Measurements from ENCODE around the gene REPS2. TPM values are rescaled to one million over a fixed set of nuclear protein-coding genes. Genes with fewer than 3 reads are reported as not detected.
"Not testable (repeated sequence)": the region's sequence is repeated elsewhere in the genome, so short reads cannot be mapped to it uniquely, and the experiment has no call there.

REPS2 gene
- polyA plus RNA-seq, 3 donors = 2.1 to 4.7 (median 3.6) TPM

DNA sequence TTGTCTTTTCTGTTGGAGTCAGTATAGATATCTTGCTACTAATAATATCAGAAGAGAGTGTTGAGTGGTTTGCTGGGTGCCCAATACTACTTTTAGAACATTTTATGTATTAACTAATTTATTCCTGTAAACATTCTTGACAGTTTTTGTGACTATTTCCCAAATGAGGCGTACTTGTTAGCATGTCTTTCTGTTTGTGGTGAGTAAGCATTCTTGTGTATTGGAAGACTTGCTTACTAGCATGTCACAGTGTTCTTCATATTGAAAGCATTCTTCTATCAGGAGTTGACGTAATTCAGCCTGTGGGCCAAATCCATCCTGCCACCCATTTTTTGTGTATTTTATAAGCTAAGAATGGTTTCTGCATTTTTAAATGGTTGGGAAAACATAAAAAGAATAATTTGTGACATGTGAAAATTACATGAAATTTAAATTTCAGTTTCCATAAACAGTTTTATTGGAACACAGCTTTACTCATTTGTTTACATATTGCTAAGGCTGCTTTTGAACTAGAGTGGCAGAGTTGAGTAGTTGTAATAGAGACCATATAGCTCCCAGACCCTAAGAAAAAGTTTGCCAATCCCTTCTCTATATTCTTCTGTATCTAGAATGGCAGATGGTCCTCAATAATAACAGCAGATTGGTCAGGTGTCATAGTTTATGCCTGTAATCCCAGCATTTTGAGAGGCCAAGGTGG lies 20.4 kb downstream of the REPS2 start:
- H3K4me1 ChIP-seq (ENCODE audit: control insufficient read depth in 1 of 2, insufficient read depth in 2 of 2, low read length in 2 of 2) = no peaks in the 10 kb centered on the region
- H3K36me3 Mint-ChIP-seq = no peaks in the 10 kb centered on the region
- no CpG with 5 or more reads among the region's 2 CpGs for WGBS (ENCODE audit: insufficient coverage)

DNA sequence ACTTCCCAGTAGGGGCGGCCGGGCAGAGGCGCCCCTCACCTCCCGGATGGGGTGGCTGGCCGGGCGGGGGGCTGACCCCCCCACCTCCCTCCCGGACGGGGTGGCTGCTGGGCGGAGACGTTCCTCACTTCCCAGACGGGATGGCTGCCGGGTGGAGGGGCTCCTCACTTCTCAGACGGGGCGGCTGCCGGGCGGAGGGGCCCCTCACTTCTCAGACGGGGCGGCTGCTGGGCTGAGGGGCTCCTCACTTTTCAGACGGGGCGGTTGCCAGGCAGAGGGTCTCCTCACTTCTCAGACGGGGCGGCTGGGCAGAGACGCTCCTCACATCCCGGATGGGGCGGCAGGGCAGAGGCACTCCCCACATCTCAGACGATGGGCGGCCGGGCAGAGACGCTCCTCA lies 22.3 kb downstream of the REPS2 start:
- intact Hi-C loops (cut with micrococcal nuclease) = not testable (repeated sequence)

More for the DNA sequence above, 20.4 kb downstream of the REPS2 start:
- H3K27ac ChIP-seq (ENCODE audit: low read depth in 1 of 2, low read length in 2 of 2) = no peak overlapping the region
- intact Hi-C loops (cut with micrococcal nuclease) = no loop called here
- no peaks in the 10 kb centered on the region for H3K36me3 ChIP-seq (replicated peaks in 1 of 2; ENCODE audit: control insufficient read depth in 1 of 2, insufficient read depth in 2 of 2, low read length in 2 of 2)
- Mint-ChIP-seq H3K4me3 (no peak overlapping the region), H3K4me1 (no peaks in the 10 kb centered on the region), H3K27ac (no peak overlapping the region), H3K27me3 (ENCODE audit: low read depth in 3 of 3) (peaks cover 0 to 4% (median 0%) of the 10 kb centered on the region in 3 donors), H3K9me3 (peaks cover 0 to 17% (median 10%) of the 10 kb centered on the region in 7 donors)
- no peak overlapping the region for H3K4me3 ChIP-seq (replicated peaks in 1 of 3; ENCODE audit: low read depth in 2 of 3, low read length in 3 of 3)
- no peak for DNase-seq
- no peaks in the 10 kb centered on the region for H3K9me3 ChIP-seq (replicated peaks in 1 of 2; ENCODE audit: control insufficient read depth in 1 of 2, insufficient read depth in 1 of 2, low read length in 2 of 2)
- H3K27me3 ChIP-seq (ENCODE audit: control insufficient read depth in 2 of 2, insufficient read depth in 2 of 2, low read length in 2 of 2) = peaks cover 0 to 6% of the 10 kb centered on the region in 2 donors
- TF ChIP-seq, protein P1, sequence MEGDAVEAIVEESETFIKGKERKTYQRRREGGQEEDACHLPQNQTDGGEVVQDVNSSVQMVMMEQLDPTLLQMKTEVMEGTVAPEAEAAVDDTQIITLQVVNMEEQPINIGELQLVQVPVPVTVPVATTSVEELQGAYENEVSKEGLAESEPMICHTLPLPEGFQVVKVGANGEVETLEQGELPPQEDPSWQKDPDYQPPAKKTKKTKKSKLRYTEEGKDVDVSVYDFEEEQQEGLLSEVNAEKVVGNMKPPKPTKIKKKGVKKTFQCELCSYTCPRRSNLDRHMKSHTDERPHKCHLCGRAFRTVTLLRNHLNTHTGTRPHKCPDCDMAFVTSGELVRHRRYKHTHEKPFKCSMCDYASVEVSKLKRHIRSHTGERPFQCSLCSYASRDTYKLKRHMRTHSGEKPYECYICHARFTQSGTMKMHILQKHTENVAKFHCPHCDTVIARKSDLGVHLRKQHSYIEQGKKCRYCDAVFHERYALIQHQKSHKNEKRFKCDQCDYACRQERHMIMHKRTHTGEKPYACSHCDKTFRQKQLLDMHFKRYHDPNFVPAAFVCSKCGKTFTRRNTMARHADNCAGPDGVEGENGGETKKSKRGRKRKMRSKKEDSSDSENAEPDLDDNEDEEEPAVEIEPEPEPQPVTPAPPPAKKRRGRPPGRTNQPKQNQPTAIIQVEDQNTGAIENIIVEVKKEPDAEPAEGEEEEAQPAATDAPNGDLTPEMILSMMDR (IDR thresholded peaks at IDR 0.05) = no peak
- H3K79me2 ChIP-seq (ENCODE audit: insufficient read depth, low read length) = no peaks in the 10 kb centered on the region
- no peak overlapping the region for H3K4me2 ChIP-seq (replicated peaks; ENCODE audit: extremely low read depth, low read length, poor library complexity, severe bottlenecking)
- H4K20me1 ChIP-seq (ENCODE audit: insufficient read depth, low read length) = no peaks in the 10 kb centered on the region
- no peak overlapping the region for H2AFZ ChIP-seq (ENCODE audit: insufficient read depth, low read depth, low read length, poor library complexity, severe bottlenecking)
- H3K9ac ChIP-seq (ENCODE audit: insufficient read depth, low read length, poor library complexity, severe bottlenecking) = no peak overlapping the region

More for the DNA sequence above, 22.3 kb downstream of the REPS2 start:
- peaks cover 0 to 14% (median 10%) of the 10 kb centered on the region in 7 donors for H3K9me3 Mint-ChIP-seq
- not testable (repeated sequence) for H3K4me3 ChIP-seq (replicated peaks in 1 of 3; ENCODE audit: low read depth in 2 of 3, low read length in 3 of 3); H3K79me2 ChIP-seq (ENCODE audit: insufficient read depth, low read length); H3K27ac Mint-ChIP-seq; DNase-seq; H3K4me1 ChIP-seq (ENCODE audit: control insufficient read depth in 1 of 2, insufficient read depth in 2 of 2, low read length in 2 of 2); H3K4me2 ChIP-seq (replicated peaks; ENCODE audit: extremely low read depth, low read length, poor library complexity, severe bottlenecking); H3K36me3 ChIP-seq (replicated peaks in 1 of 2; ENCODE audit: control insufficient read depth in 1 of 2, insufficient read depth in 2 of 2, low read length in 2 of 2); H3K27ac ChIP-seq (ENCODE audit: low read depth in 1 of 2, low read length in 2 of 2); H3K4me1 Mint-ChIP-seq; H3K27me3 ChIP-seq (ENCODE audit: control insufficient read depth in 2 of 2, insufficient read depth in 2 of 2, low read length in 2 of 2); H2AFZ ChIP-seq (ENCODE audit: insufficient read depth, low read depth, low read length, poor library complexity, severe bottlenecking); H3K9ac ChIP-seq (ENCODE audit: insufficient read depth, low read length, poor library complexity, severe bottlenecking); H3K4me3 Mint-ChIP-seq; H3K27me3 Mint-ChIP-seq (ENCODE audit: low read depth in 3 of 3); H3K9me3 ChIP-seq (replicated peaks in 1 of 2; ENCODE audit: control insufficient read depth in 1 of 2, insufficient read depth in 1 of 2, low read length in 2 of 2); H3K36me3 Mint-ChIP-seq; H4K20me1 ChIP-seq (ENCODE audit: insufficient read depth, low read length)
- no CpG with 5 or more reads among the region's 29 CpGs for WGBS (ENCODE audit: insufficient coverage)
